Measurements from ENCODE around the gene FCMR.

Gene FCMR

GRCh38 chr1:206866062-206866461, 55.7 kb downstream of the FCMR start:
- H4K20me1 ChIP-seq (ENCODE audit: insufficient read depth, low read length): no peaks in the 10 kb centered on the region
- TF ChIP-seq EZH2 (optimal IDR thresholded peaks at IDR 0.05; ENCODE audit: low read depth, low read length): no peak
- TF ChIP-seq, protein P1, sequence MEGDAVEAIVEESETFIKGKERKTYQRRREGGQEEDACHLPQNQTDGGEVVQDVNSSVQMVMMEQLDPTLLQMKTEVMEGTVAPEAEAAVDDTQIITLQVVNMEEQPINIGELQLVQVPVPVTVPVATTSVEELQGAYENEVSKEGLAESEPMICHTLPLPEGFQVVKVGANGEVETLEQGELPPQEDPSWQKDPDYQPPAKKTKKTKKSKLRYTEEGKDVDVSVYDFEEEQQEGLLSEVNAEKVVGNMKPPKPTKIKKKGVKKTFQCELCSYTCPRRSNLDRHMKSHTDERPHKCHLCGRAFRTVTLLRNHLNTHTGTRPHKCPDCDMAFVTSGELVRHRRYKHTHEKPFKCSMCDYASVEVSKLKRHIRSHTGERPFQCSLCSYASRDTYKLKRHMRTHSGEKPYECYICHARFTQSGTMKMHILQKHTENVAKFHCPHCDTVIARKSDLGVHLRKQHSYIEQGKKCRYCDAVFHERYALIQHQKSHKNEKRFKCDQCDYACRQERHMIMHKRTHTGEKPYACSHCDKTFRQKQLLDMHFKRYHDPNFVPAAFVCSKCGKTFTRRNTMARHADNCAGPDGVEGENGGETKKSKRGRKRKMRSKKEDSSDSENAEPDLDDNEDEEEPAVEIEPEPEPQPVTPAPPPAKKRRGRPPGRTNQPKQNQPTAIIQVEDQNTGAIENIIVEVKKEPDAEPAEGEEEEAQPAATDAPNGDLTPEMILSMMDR (IDR thresholded peaks at IDR 0.05; ENCODE audit: low read length): no peak
- no peak for TF ChIP-seq EZH2phosphoT487 (IDR thresholded peaks at IDR 0.05; ENCODE audit: low read length)
- H3K4me3 ChIP-seq (ENCODE audit: low read length): no peak overlapping the region
- no peaks in the 10 kb centered on the region for H3K9me3 ChIP-seq (replicated peaks; ENCODE audit: insufficient read depth, low read length)
- no peak overlapping the region for H3K9ac ChIP-seq (ENCODE audit: low read length)
- H3K27me3 ChIP-seq (replicated peaks; ENCODE audit: insufficient read depth, low read length): no peaks in the 10 kb centered on the region
- H3K27ac ChIP-seq (ENCODE audit: low read length): no peak overlapping the region
- H3K4me2 ChIP-seq (ENCODE audit: low read depth, low read length): no peak overlapping the region
- H3K9me2 ChIP-seq (replicated peaks; ENCODE audit: insufficient read depth, low read length): no peaks in the 10 kb centered on the region
- H3K79me2 ChIP-seq (ENCODE audit: low read length): no peaks in the 10 kb centered on the region
- H3K4me1 ChIP-seq (ENCODE audit: low read length): no peaks in the 10 kb centered on the region
- DNase-seq: no peak
- no peaks in the 10 kb centered on the region for H3F3A ChIP-seq (ENCODE audit: insufficient read depth, low read length)
- H3K36me3 ChIP-seq (replicated peaks; ENCODE audit: insufficient read depth, low read length): no peaks in the 10 kb centered on the region
- no peak overlapping the region for H2AFZ ChIP-seq (ENCODE audit: low read length)

- Histone ChIP-seq H3K79me2 (ENCODE audit: low read length) (no peaks in the 10 kb centered on the region), H3K27ac (ENCODE audit: low read length) (no peak within 1 kb of the TSS), H3K4me2 (ENCODE audit: low read depth, low read length) (no peak within 1 kb of the TSS), H3K9ac (ENCODE audit: low read length) (no peak within 1 kb of the TSS), H3K9me3 (replicated peaks; ENCODE audit: insufficient read depth, low read length) (no peaks in the 10 kb centered on the region), H3K27me3 (replicated peaks; ENCODE audit: insufficient read depth, low read length) (no peaks in the 10 kb centered on the region), H3K4me3 (ENCODE audit: low read length) (no peak within 1 kb of the TSS), H3K4me1 (ENCODE audit: low read length) (no peaks in the 10 kb centered on the region), H3K36me3 (replicated peaks; ENCODE audit: insufficient read depth, low read length) (no peaks in the 10 kb centered on the region), H3K9me2 (replicated peaks; ENCODE audit: insufficient read depth, low read length) (no peaks in the 10 kb centered on the region), H2AFZ (ENCODE audit: low read length) (no peak within 1 kb of the TSS), H4K20me1 (ENCODE audit: insufficient read depth, low read length) (no peaks in the 10 kb centered on the region), H3F3A (ENCODE audit: insufficient read depth, low read length) (no peaks in the 10 kb centered on the region)
- no peak for TF ChIP-seq EZH2 (optimal IDR thresholded peaks at IDR 0.05; ENCODE audit: low read depth, low read length)
- TF ChIP-seq, protein P1 (IDR thresholded peaks at IDR 0.05; ENCODE audit: low read length): peak; percentile 80
- DNase-seq: peak; percentile 53
Measured at GRCh38 chr1:206864939-206865671, 56.6 kb downstream of the FCMR start, which contains the start of gene IL20. IL20 (plus strand) TSS chr1:206865623; CDS start chr1:206865853, 230 bp downstream.

DNA sequence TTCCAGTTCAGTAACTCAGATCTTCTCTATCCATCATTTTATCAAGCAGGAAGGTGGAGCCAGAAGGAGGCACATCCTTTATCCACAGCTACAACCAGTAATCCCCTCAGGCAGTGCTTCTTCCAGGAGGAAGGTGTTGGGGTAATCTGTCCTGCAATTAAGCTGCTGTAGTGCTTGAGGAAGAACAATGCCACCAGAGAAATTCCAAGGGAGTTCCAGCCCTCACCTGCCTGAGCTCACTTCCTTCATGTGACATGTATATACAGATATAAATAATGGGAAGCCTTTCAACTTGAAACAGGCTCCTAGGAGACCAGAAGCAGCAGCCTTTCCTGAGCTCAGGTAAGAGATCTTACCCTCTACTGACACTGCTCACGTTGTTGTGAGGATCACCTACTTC, 58.5 kb downstream of the FCMR start:
- Histone ChIP-seq H3K4me1 (ENCODE audit: low read length) (no peaks in the 10 kb centered on the region), H4K20me1 (ENCODE audit: insufficient read depth, low read length) (no peaks in the 10 kb centered on the region), H3K9me3 (replicated peaks; ENCODE audit: insufficient read depth, low read length) (no peaks in the 10 kb centered on the region), H3K9me2 (replicated peaks; ENCODE audit: insufficient read depth, low read length) (no peaks in the 10 kb centered on the region), H3K36me3 (replicated peaks; ENCODE audit: insufficient read depth, low read length) (no peaks in the 10 kb centered on the region), H2AFZ (ENCODE audit: low read length) (no peak overlapping the region), H3K27me3 (replicated peaks; ENCODE audit: insufficient read depth, low read length) (no peaks in the 10 kb centered on the region), H3K4me3 (ENCODE audit: low read length) (no peak overlapping the region), H3K27ac (ENCODE audit: low read length) (no peak overlapping the region), H3F3A (ENCODE audit: insufficient read depth, low read length) (no peaks in the 10 kb centered on the region), H3K4me2 (ENCODE audit: low read depth, low read length) (no peak overlapping the region), H3K9ac (ENCODE audit: low read length) (no peak overlapping the region), H3K79me2 (ENCODE audit: low read length) (no peaks in the 10 kb centered on the region)
- no peak for DNase-seq
- TF ChIP-seq EZH2 (optimal IDR thresholded peaks at IDR 0.05; ENCODE audit: low read depth, low read length): no peak
- no peak for TF ChIP-seq EZH2phosphoT487 (IDR thresholded peaks at IDR 0.05; ENCODE audit: low read length)
- TF ChIP-seq, protein P1 (IDR thresholded peaks at IDR 0.05; ENCODE audit: low read length): no peak
